Endodermal cell (in vitro differentiated cells): ENCODE data around the gene RNF220. TPM values are rescaled to one million over a fixed set of nuclear protein-coding genes. Genes with fewer than 3 reads are reported as not detected.

Experiments used
- DNase-seq: peaks from one replicate; pipeline ENCODE4 v3.0.0-alpha.2; 2017
- H3K27ac ChIP-seq: 2 replicates; pipeline ENCODE4 v1.5.1; 2013; ENCODE audit warnings: mild to moderate bottlenecking, low read depth, low read length, moderate library complexity
- H3K27me3 ChIP-seq: 2 replicates; pipeline ENCODE4 v1.6.1; 2013; ENCODE audit warnings: mild to moderate bottlenecking, low read length, moderate library complexity; ENCODE audit not compliant: insufficient read depth, control insufficient read depth, poor library complexity, severe bottlenecking
- H3K36me3 ChIP-seq: 2 replicates; pipeline ENCODE4 v1.7.0; 2013; ENCODE audit warnings: mild to moderate bottlenecking, low read length, moderate library complexity; ENCODE audit not compliant: control insufficient read depth, insufficient read depth
- H3K4me1 ChIP-seq: one replicate; pipeline ENCODE4 v1.7.0; 2013; ENCODE audit warnings: low read length; ENCODE audit not compliant: control insufficient read depth, insufficient read depth
- H3K4me3 ChIP-seq: 2 replicates; pipeline ENCODE4 v1.5.1; 2013; ENCODE audit warnings: mild to moderate bottlenecking, low read length, moderate library complexity
- H3K9ac ChIP-seq: 2 replicates; pipeline ENCODE4 v1.6.1; 2013; ENCODE audit warnings: mild to moderate bottlenecking, low read length, moderate library complexity; ENCODE audit not compliant: poor library complexity, severe bottlenecking; ENCODE audit errors: extremely low read depth
- H3K9me3 ChIP-seq: 2 replicates; pipeline ENCODE4 v1.6.1; 2013; ENCODE audit warnings: mild to moderate bottlenecking, low read length, moderate library complexity; ENCODE audit not compliant: control insufficient read depth
- H3K27ac Mint-ChIP-seq: 2 replicates; pipeline ENCODE4 v1.8.0; 2020; ENCODE audit warnings: mixed read lengths
- H3K27me3 Mint-ChIP-seq: 2 replicates; pipeline ENCODE4 v1.8.0; 2021; ENCODE audit warnings: mild to moderate bottlenecking, mixed read lengths; ENCODE audit not compliant: insufficient read depth
- H3K36me3 Mint-ChIP-seq: 2 replicates; pipeline ENCODE4 v1.8.0; 2020; ENCODE audit warnings: low read depth, mixed read lengths
- H3K4me1 Mint-ChIP-seq: 2 replicates; pipeline ENCODE4 v1.8.0; 2020; ENCODE audit warnings: mixed read lengths
- H3K4me3 Mint-ChIP-seq: 2 replicates; pipeline ENCODE4 v1.8.0; 2020; ENCODE audit warnings: mild to moderate bottlenecking, moderate library complexity, mixed read lengths
- H3K9me3 Mint-ChIP-seq: 2 replicates; pipeline ENCODE4 v1.8.0; 2020; ENCODE audit warnings: mild to moderate bottlenecking, mixed read lengths
- WGBS, 2 experiments: methylation state at CpG; one replicate each; pipeline versions ENCODE4 v1.1.5 to v1.1.7; 2013; ENCODE audit warnings: missing lambda C conversion rate in 2 of 2, mixed read lengths in 1 of 2; ENCODE audit not compliant: insufficient coverage in 1 of 2, insufficient read length in 1 of 2; 5-methylcytosine and 5-hydroxymethylcytosine counted together
- total RNA-seq, 2 donors: library from RNA; stranded (reverse); fragmentation: NEBNext Ultra II Directional in 1 of 2; extraction: Animal tissue kit (Norgen Biotek cat#: 25700) in 1 of 2; gene quantifications; 2 replicates in 1 of 2; 3 replicates in 1 of 2; pipeline ENCODE4 v1.2.1, GENCODE V29; 2021
- TF ChIP-seq, protein P1 (sequence below): fragments of 200-600 bp; sonication (generic); conservative IDR thresholded peaks from 2 replicates; pipeline ENCODE4 v1.5.0; 2021; ENCODE audit warnings: antibody characterized with exemption, mild to moderate bottlenecking

RNF220 gene
- total RNA-seq, 2 donors from 2014 or later = 94.6 to 95.5 TPM

DNA sequence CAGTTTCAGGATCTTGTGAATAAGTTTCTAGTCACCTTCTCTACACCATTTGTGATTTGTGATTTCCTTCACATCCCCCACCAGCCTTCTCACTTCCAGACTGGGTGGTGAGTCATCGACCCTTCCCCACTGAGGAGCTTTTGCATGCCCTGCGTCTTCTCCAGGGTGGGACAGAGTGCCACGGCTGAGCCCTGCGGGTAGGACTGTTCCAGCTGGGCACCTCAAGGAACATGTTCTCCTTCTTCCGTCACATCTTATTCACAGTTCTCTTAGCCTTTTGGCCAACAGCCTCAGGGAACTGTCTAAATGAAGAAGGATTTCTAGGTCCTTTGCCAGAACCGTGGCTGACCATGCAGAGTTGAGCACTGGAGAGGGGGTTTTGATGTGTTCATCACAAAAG is 152.7 kb downstream of the RNF220 start:
- no peak overlapping the region for H3K27ac Mint-ChIP-seq
- Histone ChIP-seq H3K9me3 (no peaks in the 10 kb centered on the region), H3K27me3 (peaks cover 14% of the 10 kb centered on the region), H3K4me1 (no peaks in the 10 kb centered on the region), H3K36me3 (no peaks in the 10 kb centered on the region), H3K9ac (no peak overlapping the region), H3K27ac (no peak overlapping the region), H3K4me3 (no peak overlapping the region)
- peaks cover 40% of the 10 kb centered on the region for H3K27me3 Mint-ChIP-seq
- TF ChIP-seq, protein P1, sequence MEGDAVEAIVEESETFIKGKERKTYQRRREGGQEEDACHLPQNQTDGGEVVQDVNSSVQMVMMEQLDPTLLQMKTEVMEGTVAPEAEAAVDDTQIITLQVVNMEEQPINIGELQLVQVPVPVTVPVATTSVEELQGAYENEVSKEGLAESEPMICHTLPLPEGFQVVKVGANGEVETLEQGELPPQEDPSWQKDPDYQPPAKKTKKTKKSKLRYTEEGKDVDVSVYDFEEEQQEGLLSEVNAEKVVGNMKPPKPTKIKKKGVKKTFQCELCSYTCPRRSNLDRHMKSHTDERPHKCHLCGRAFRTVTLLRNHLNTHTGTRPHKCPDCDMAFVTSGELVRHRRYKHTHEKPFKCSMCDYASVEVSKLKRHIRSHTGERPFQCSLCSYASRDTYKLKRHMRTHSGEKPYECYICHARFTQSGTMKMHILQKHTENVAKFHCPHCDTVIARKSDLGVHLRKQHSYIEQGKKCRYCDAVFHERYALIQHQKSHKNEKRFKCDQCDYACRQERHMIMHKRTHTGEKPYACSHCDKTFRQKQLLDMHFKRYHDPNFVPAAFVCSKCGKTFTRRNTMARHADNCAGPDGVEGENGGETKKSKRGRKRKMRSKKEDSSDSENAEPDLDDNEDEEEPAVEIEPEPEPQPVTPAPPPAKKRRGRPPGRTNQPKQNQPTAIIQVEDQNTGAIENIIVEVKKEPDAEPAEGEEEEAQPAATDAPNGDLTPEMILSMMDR = no peak
- no peaks in the 10 kb centered on the region for H3K36me3 Mint-ChIP-seq
- DNase-seq = no peak
- WGBS, 2 experiments = 64 to 74% methylated on average over 4 to 6 of the region's 6 CpGs
- H3K9me3 Mint-ChIP-seq = no peaks in the 10 kb centered on the region
- H3K4me3 Mint-ChIP-seq = no peak overlapping the region
- H3K4me1 Mint-ChIP-seq = peaks cover 8% of the 10 kb centered on the region

DNA sequence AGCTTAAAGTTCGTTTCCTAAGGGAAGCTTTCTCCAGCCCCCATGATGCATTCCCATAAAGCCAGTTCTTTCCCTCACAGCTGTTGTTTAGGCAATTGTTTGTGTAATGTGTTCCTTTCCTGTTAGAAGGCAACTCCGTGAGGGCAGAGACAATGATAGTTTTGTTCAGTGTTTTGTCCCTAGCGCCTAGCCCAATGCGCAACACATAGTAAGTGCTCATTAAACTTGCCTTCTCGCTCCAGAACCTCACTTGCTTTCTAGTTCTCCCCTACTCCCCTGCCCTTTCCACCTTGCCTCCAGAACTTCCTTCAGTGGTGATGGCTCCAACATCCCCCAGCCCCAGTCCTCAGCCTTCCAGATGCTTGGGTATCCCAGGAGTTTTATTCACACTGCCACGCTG is 153.8 kb downstream of the RNF220 start:
- Histone ChIP-seq H3K27ac (no peak overlapping the region), H3K4me1 (no peaks in the 10 kb centered on the region), H3K4me3 (no peak overlapping the region), H3K9me3 (no peaks in the 10 kb centered on the region), H3K36me3 (no peaks in the 10 kb centered on the region), H3K9ac (no peak overlapping the region), H3K27me3 (peaks cover 20% of the 10 kb centered on the region)
- peaks cover 6% of the 10 kb centered on the region for H3K4me1 Mint-ChIP-seq
- H3K27me3 Mint-ChIP-seq = peaks cover 48% of the 10 kb centered on the region
- no peaks in the 10 kb centered on the region for H3K36me3 Mint-ChIP-seq
- no peak overlapping the region for H3K27ac Mint-ChIP-seq
- H3K9me3 Mint-ChIP-seq = no peaks in the 10 kb centered on the region
- 80 to 96% methylated on average over 5 to 6 of the region's 6 CpGs for WGBS, 2 experiments
- no peak overlapping the region for H3K4me3 Mint-ChIP-seq
- TF ChIP-seq, protein P1 = no peak
- DNase-seq = no peak

DNA sequence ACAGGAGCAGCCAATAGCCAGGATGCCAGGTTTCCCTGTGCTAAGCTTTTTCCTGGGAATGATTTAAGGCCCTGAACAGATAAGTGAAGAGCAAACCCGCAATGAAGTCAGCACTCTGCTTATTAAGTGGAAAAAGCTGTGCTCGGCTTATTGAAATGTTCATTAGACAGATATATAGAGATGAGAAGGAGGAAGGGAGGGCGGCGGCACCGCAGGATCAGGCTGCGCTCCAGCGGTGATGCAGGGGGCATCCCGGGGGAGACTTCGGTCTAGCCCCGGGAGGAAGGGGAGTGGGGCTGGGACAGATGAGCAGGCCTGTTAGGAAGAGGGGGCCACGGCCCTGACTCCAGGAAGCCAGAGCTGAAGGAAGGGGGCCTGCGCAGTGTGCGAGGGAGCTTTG is 154.3 kb downstream of the RNF220 start:
- H3K9me3 Mint-ChIP-seq = no peaks in the 10 kb centered on the region
- WGBS, 2 experiments = 88 to 91% methylated on average over 8 to 13 of the region's 13 CpGs
- H3K4me3 Mint-ChIP-seq = no peak overlapping the region
- TF ChIP-seq, protein P1 = no peak
- no peaks in the 10 kb centered on the region for H3K36me3 ChIP-seq
- no peak overlapping the region for H3K27ac Mint-ChIP-seq
- peaks cover 6% of the 10 kb centered on the region for H3K4me1 Mint-ChIP-seq
- H3K4me1 ChIP-seq = no peaks in the 10 kb centered on the region
- no peak overlapping the region for H3K27ac ChIP-seq
- H3K4me3 ChIP-seq = no peak overlapping the region
- no peaks in the 10 kb centered on the region for H3K36me3 Mint-ChIP-seq
- H3K9ac ChIP-seq = no peak overlapping the region
- no peaks in the 10 kb centered on the region for H3K9me3 ChIP-seq
- no peak for DNase-seq
- H3K27me3 Mint-ChIP-seq = peaks cover 48% of the 10 kb centered on the region
- H3K27me3 ChIP-seq = peaks cover 20% of the 10 kb centered on the region
